GM21390 (cell line): ENCODE measurements around the gene RRAD.
"Not testable (repeated sequence)": the region's sequence is repeated elsewhere in the genome, so short reads cannot be mapped to it uniquely, and the experiment has no call there.

ENCODE experiments used
- ATAC-seq: cut with Tn5 transposase; IDR thresholded peaks from one replicate; pipeline ENCODE4 v1.9.1; 2021; ENCODE audit not compliant: unreplicated experiment

The RRAD gene

GRCh38 chr16:66903544-66904427 is 21.5 kb downstream of the RRAD start:
- no peak for ATAC-seq

- no peak for ATAC-seq
These were observed 22.4 kb downstream of the RRAD start for GRCh38 chr16:66902648-66903543.

GRCh38 chr16:66901626-66902025 is 23.7 kb downstream of the RRAD start:
- ATAC-seq = no peak

GRCh38 chr16:66900721-66901441 is 24.5 kb downstream of the RRAD start:
- no peak for ATAC-seq

- no peak for ATAC-seq
These were observed 25.2 kb downstream of the RRAD start for GRCh38 chr16:66899945-66900710.

- ATAC-seq = no peak
These were observed 25.9 kb downstream of the RRAD start for GRCh38 chr16:66899310-66899944.

GRCh38 chr16:66898933-66899309 is 26.4 kb downstream of the RRAD start:
- no peak for ATAC-seq

- no peak for ATAC-seq
These were observed 27.1 kb downstream of the RRAD start for GRCh38 chr16:66898207-66898606.

GRCh38 chr16:66896682-66897081 is 28.7 kb downstream of the RRAD start:
- ATAC-seq = not testable (repeated sequence)

GRCh38 chr16:66895999-66896398 is 29.3 kb downstream of the RRAD start:
- no peak for ATAC-seq

GRCh38 chr16:66895689-66895979 is 29.7 kb downstream of the RRAD start:
- ATAC-seq = no peak

GRCh38 chr16:66894948-66895688 is 30.2 kb downstream of the RRAD start:
- peak; percentile 69 for ATAC-seq

- ATAC-seq = no peak
These were observed 31.3 kb downstream of the RRAD start for GRCh38 chr16:66894055-66894454.

GRCh38 chr16:66891797-66892196 is 33.5 kb downstream of the RRAD start:
- ATAC-seq = no peak

GRCh38 chr16:66891360-66891759 is 34.0 kb downstream of the RRAD start:
- no peak for ATAC-seq

GRCh38 chr16:66890799-66891198 is 34.5 kb downstream of the RRAD start:
- ATAC-seq = no peak

GRCh38 chr16:66889622-66890021 is 35.7 kb downstream of the RRAD start:
- ATAC-seq = no peak

- no peak for ATAC-seq
These were observed 36.4 kb downstream of the RRAD start for GRCh38 chr16:66888647-66889615.
